ENCODE data around the gene ZNF581.

GRCh38 chr19:55598034-55598433, 45.4 kb upstream of the ZNF581 start:
- no peak for TF ChIP-seq CTCF (conservative IDR thresholded peaks at IDR 0.05 in 1 of 2, IDR thresholded peaks at IDR 0.05 in 1 of 2; ENCODE audit: extremely low read depth in 1 of 2, insufficient read depth in 1 of 2, low read depth in 1 of 2, low read length in 2 of 2)
- no peak for TF ChIP-seq EZH2 (IDR thresholded peaks at IDR 0.05; ENCODE audit: borderline replicate concordance, low read length)
